ENCODE data around the gene MATN4.

The MATN4 gene

GRCh38 chr20:45315672-45316071 is 7.6 kb upstream of the MATN4 start:
- no peak for DNase-seq (ENCODE audit: low read depth)

GRCh38 chr20:45313943-45314342 is 5.8 kb upstream of the MATN4 start:
- DNase-seq (ENCODE audit: low read depth), result no peak

GRCh38 chr20:45313065-45313695 is 5.1 kb upstream of the MATN4 start:
- no peak for DNase-seq (ENCODE audit: low read depth)

GRCh38 chr20:45312241-45312640 is 4.1 kb upstream of the MATN4 start:
- no peak for DNase-seq (ENCODE audit: low read depth)

GRCh38 chr20:45311589-45312211 is 3.6 kb upstream of the MATN4 start:
- peak; percentile 24 for DNase-seq (ENCODE audit: low read depth)

- no peak for DNase-seq (ENCODE audit: low read depth)
These were observed 976 bp upstream of the MATN4 start for GRCh38 chr20:45309075-45309474.

- no peak for DNase-seq (ENCODE audit: low read depth)
These were observed 941 bp downstream of the MATN4 start for GRCh38 chr20:45307076-45307640.

- no peak for DNase-seq (ENCODE audit: low read depth)
These were observed 1.6 kb downstream of the MATN4 start, which contains the start of gene RBPJL for GRCh38 chr20:45306431-45306982. TSS of gene RBPJL (plus strand) at chr20:45306840. CDS start at chr20:45306923, 83 bp downstream.

GRCh38 chr20:45305262-45305661 is 2.8 kb downstream of the MATN4 start:
- DNase-seq (ENCODE audit: low read depth), result no peak

- DNase-seq (ENCODE audit: low read depth), result no peak
These were observed 3.6 kb downstream of the MATN4 start for GRCh38 chr20:45304464-45304999.

GRCh38 chr20:45303586-45304463 is 4.3 kb downstream of the MATN4 start:
- DNase-seq (ENCODE audit: low read depth), result no peak

GRCh38 chr20:45301824-45302271 is 6.3 kb downstream of the MATN4 start:
- DNase-seq (ENCODE audit: low read depth), result no peak

GRCh38 chr20:45300961-45301360 is 7.1 kb downstream of the MATN4 start:
- no peak for DNase-seq (ENCODE audit: low read depth)

GRCh38 chr20:45299786-45300185 is 8.3 kb downstream of the MATN4 start:
- no peak for DNase-seq (ENCODE audit: low read depth)

- DNase-seq (ENCODE audit: low read depth), result no peak
These were observed 10.2 kb downstream of the MATN4 start for GRCh38 chr20:45297786-45298497.

GRCh38 chr20:45294659-45295058 is 13.4 kb downstream of the MATN4 start:
- no peak for DNase-seq (ENCODE audit: low read depth)

- no peak for DNase-seq (ENCODE audit: low read depth)
These were observed 14.1 kb downstream of the MATN4 start for GRCh38 chr20:45294003-45294368.

- peak; percentile 37 for DNase-seq (ENCODE audit: low read depth)
These were observed 14.8 kb downstream of the MATN4 start for GRCh38 chr20:45293041-45294002.

- no peak for DNase-seq (ENCODE audit: low read depth)
These were observed 15.8 kb downstream of the MATN4 start for GRCh38 chr20:45292343-45292742.

- DNase-seq (ENCODE audit: low read depth), result no peak
These were observed 16.6 kb downstream of the MATN4 start for GRCh38 chr20:45291526-45291925.
